Heart right ventricle (tissue), 16 donors: Measurements from ENCODE around the gene TCF4. TPM values are rescaled to one million over a fixed set of nuclear protein-coding genes. Genes with fewer than 3 reads are reported as not detected.

Experiments used
- ATAC-seq, 8 donors: fragments of 200-7000 bp; cut with Tn5 transposase; one replicate each; pipeline ENCODE4 v1.9.1; 2020; ENCODE audit warnings: mild to moderate bottlenecking in 8 of 8, moderate library complexity in 8 of 8, moderate number of reproducible peaks in 1 of 8
- DNase-seq, 2 donors: peaks; one replicate each; pipeline ENCODE4 v3.0.0-alpha.2; 2020
- H3K27ac ChIP-seq, 10 donors: fragments of 200-600 bp; sonication (generic) in 2 of 10; one replicate each; pipeline versions ENCODE4 v1.5.0 to v1.8.0; 2020 to 2022; ENCODE audit warnings: mild to moderate bottlenecking in 3 of 10
- H3K27me3 ChIP-seq, 7 donors: fragments of 200-600 bp; one replicate each; pipeline ENCODE4 v1.8.0; 2021 to 2022; ENCODE audit warnings: mild to moderate bottlenecking in 2 of 7
- H3K36me3 ChIP-seq, 9 donors: fragments of 200-600 bp; sonication (generic) in 1 of 9; one replicate each; pipeline versions ENCODE4 v1.5.0 to v1.8.0; 2020 to 2022; ENCODE audit warnings: mild to moderate bottlenecking in 2 of 9
- H3K4me1 ChIP-seq, 9 donors: fragments of 200-600 bp; sonication (generic) in 1 of 9; one replicate each; pipeline versions ENCODE4 v1.5.0 to v1.8.0; 2020 to 2022; ENCODE audit warnings: mild to moderate bottlenecking in 4 of 9
- H3K4me3 ChIP-seq, 10 donors: fragments of 200-600 bp; sonication (generic) in 2 of 10; one replicate each; pipeline versions ENCODE4 v1.5.0 to v1.8.0; 2020 to 2022; ENCODE audit warnings: mild to moderate bottlenecking in 7 of 10, moderate library complexity in 2 of 10
- H3K9me3 ChIP-seq, 11 donors: fragments of 200-600 bp in 10 of 11; sonication (generic) in 2 of 11; one replicate each; pipeline versions ENCODE4 v1.5.0 to v1.8.0; 2013 to 2022; ENCODE audit warnings: mild to moderate bottlenecking in 2 of 11, control low read depth in 1 of 11, moderate library complexity in 1 of 11
- CTCF ChIP-seq, 9 donors: fragments of 200-600 bp; sonication (generic) in 2 of 9; IDR thresholded peaks; one replicate each; pipeline versions ENCODE4 v1.5.0 to v1.8.0; 2021 to 2022; ENCODE audit warnings: antibody characterized with exemption in 9 of 9, mild to moderate bottlenecking in 5 of 9, moderate library complexity in 1 of 9
- WGBS, 2 donors: extraction: QIAGEN DNeasy Blood & Tissue Kit; methylation state at CpG; one replicate each; pipeline ENCODE4 v1.1.7; 2013; ENCODE audit warnings: inconsistent platforms in 1 of 2; 5-methylcytosine and 5-hydroxymethylcytosine counted together
- intact Hi-C, 10 donors: fragments of 100-400 bp; cut with DNase I; formaldehyde crosslinking; loops; one replicate each; pipeline versions ENCODE4 v1.11.1 to v1.14.2; 2022
- polyA plus RNA-seq, 2 donors: library from polyadenylated mRNA; stranded (reverse); fragments of 200-250 nt; gene quantifications; one replicate each; pipeline ENCODE4 v1.2.3, GENCODE V29; 2013
- total RNA-seq, 10 donors: library from RNA; stranded (reverse); fragmentation: NEBNext Ultra II Directional in 3 of 10; extraction: Animal tissue kit (Norgen Biotek cat#: 25700) in 3 of 10; gene quantifications; one replicate each; pipeline versions ENCODE4 v1.2.1 to v1.2.4, GENCODE V29; 2021 to 2023
- donor health status: Arrhythmogenic right ventricular cardiomyopathy.
- donor health status: ischemic (EF 13 %, LVEDD 7.1; RV severe dilation, severe dysfunction).
- donor health status: healthy with polysubstance abuse.
- donor health status: DM: no; HTN: yes; CAD: no.
- donor health status: DM: no; HTN: no; CAD: no.
- donor health status: ischemic (EF 25% LVEDD 6.9; RV normal size, moderate dysfunction).
- donor health status: ischemic (EF 25% LVEDD 5.7; RV mildly dilated, moderate dysfunction).
- donor health status: healthy.
- donor health status: DM: yes; HTN: yes; CAD: no.
- donor health status: Ischemic cardiomyopathy.
- donor health status: ischemic (EF 35%, LVEDD 5.7; RV mildly dilated, moderate dysfunction).
- donor health status: nonischemic (EF 11% LVEDD 7.7; RV severe dilation, severe dysfunction).
- donor health status: DM: yes; HTN: yes; CAD: no.
- donor health status: PGD.
- donor health status: ischemic (EF 29% LVEDD 5.4; RV normal size, mild dysfunction).
- donor health status: nonischemic (EF 23%, LVEDD 6.1; RV moderate dilation, normal function).

TCF4 gene
- total and polyA plus RNA-seq, 12 donors: 12.6 to 90.1 (median 65.5) TPM

- Histone ChIP-seq H3K27me3 (no peaks in the 10 kb centered on the region), H3K9me3 (no peaks in the 10 kb centered on the region), H3K4me3 (no peak overlapping the region), H3K4me1 (peaks cover 0 to 48% (median 17%) of the 10 kb centered on the region in 9 donors), H3K36me3 (peaks cover 0 to 15% (median 0%) of the 10 kb centered on the region in 9 donors), H3K27ac (peak overlapping the region in 2 of 10 donors; percentile 13 to 17)
- WGBS, 2 donors: 79 to 81% methylated on average over 16 of the region's 16 CpGs
- TF ChIP-seq CTCF (IDR thresholded peaks at IDR 0.05): no peak
- ATAC-seq (no peak), DNase-seq (no peak)
- intact Hi-C loops: loop anchor here in 5 of 10 donors (5.0 to 10.0 kb wide), 7 partner anchors 55 to 1228 kb away; no protein-coding TSS in a partner anchor
Measured at GRCh38 chr18:55346961-55347740, 240.8 kb downstream of the TCF4 start.

DNA sequence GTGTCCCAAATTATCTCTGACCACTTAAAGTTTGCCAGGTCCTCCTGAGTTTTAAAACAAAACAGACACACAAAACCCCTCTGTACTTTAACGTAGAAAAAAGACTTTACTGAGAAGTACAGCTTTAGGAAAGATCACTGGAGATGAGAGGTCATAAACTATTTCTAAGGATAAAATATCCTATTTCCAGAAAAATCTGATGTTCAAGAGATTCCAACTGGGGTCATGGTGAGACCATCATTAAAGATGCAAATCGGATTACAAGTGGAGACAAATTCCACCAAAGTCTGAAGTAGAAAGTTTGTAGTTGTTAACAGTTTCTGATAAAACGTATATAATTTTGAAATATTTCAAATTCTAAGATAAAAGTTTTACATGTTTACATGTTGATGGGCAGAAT is 241.6 kb downstream of the TCF4 start:
- H3K9me3 ChIP-seq: no peaks in the 10 kb centered on the region
- no peaks in the 10 kb centered on the region for H3K27me3 ChIP-seq
- H3K27ac ChIP-seq: peak overlapping the region in 2 of 10 donors; percentile 3 to 13
- no peak for TF ChIP-seq CTCF (IDR thresholded peaks at IDR 0.05)
- peaks cover 0 to 48% (median 13%) of the 10 kb centered on the region in 9 donors for H3K4me1 ChIP-seq
- no peak overlapping the region for H3K4me3 ChIP-seq
- intact Hi-C loops: loop anchor here in 5 of 10 donors (5.0 to 10.0 kb wide), 7 partner anchors 56 to 1228 kb away; no protein-coding TSS in a partner anchor
- DNase-seq: no peak
- H3K36me3 ChIP-seq: peaks cover 0 to 15% (median 0%) of the 10 kb centered on the region in 9 donors
- no peak for ATAC-seq
- 55 to 66% methylated on average over 3 of the region's 3 CpGs for WGBS, 2 donors

- H3K27ac ChIP-seq: peak overlapping the region in 1 of 10 donors; percentile 3
- no peaks in the 10 kb centered on the region for H3K27me3 ChIP-seq
- H3K4me3 ChIP-seq: no peak overlapping the region
- ATAC-seq: no peak
- intact Hi-C loops: loop anchor here in 5 of 10 donors (5.0 to 10.0 kb wide), 7 partner anchors 57 to 1229 kb away; no protein-coding TSS in a partner anchor
- H3K9me3 ChIP-seq: no peaks in the 10 kb centered on the region
- no peak for DNase-seq
- 82 to 84% methylated on average over 7 of the region's 7 CpGs for WGBS, 2 donors
- peaks cover 0 to 48% (median 13%) of the 10 kb centered on the region in 9 donors for H3K4me1 ChIP-seq
- TF ChIP-seq CTCF (IDR thresholded peaks at IDR 0.05): no peak
- H3K36me3 ChIP-seq: peaks cover 0 to 13% (median 0%) of the 10 kb centered on the region in 9 donors
Measured at GRCh38 chr18:55345103-55345950, 242.7 kb downstream of the TCF4 start.
